Fibroblast of the aortic adventitia (primary cell): ENCODE measurements around the gene ALG3. TPM values are rescaled to one million over a fixed set of nuclear protein-coding genes. Genes with fewer than 3 reads are reported as not detected.
A peak's percentile ranks its signal among the peaks of the same experiment; 100 is the strongest.

Source experiments
- DNase-seq: peaks from one replicate; pipeline ENCODE4 v3.0.0-alpha.2; 2010; ENCODE audit warnings: low read depth
- H3K4me3 ChIP-seq: 2 replicates; pipeline ENCODE4 v1.5.1; 2011; ENCODE audit warnings: low read depth, mild to moderate bottlenecking, control low read depth, low read length, moderate library complexity
- total RNA-seq: library from RNA; depleted of rRNA; stranded (reverse); fragments of >200 nt; gene quantifications from 2 replicates; pipeline ENCODE4 v1.2.3, GENCODE V29; 2012; ENCODE audit warnings: low replicate concordance
- TF ChIP-seq, protein P1 (sequence below): IDR thresholded peaks from 2 replicates; pipeline ENCODE4 v1.5.1; 2011; ENCODE audit warnings: mild to moderate bottlenecking, low read length, control low read depth, inconsistent platforms; ENCODE audit not compliant: insufficient read depth

Gene ALG3
- total RNA-seq, 1 donor: 34.0 TPM

DNA sequence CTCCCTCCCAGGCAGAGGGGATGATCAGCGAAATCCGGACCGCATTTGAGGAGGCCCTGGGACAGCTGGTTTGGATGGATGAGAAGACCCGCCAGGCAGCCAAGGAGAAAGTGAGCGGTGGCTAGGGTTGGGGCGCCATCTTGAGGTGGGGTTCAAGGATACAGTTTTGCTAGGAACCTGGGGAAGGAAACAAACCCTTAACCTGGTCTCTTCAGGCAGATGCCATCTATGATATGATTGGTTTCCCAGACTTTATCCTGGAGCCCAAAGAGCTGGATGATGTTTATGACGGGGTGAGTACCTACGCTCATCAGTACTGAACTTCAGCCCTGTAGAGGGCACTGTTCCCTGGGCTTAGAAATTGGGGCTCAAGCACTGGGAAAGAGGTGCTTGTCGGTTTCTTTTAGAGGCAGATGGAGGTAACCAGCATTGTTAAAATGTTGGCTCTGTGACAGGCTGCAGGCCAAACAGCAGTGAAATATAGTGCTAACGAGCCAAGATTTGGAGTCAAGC lies 40.7 kb upstream of the ALG3 start:
- no peak overlapping the region for H3K4me3 ChIP-seq
- DNase-seq: peak; percentile 60
- TF ChIP-seq, protein P1, sequence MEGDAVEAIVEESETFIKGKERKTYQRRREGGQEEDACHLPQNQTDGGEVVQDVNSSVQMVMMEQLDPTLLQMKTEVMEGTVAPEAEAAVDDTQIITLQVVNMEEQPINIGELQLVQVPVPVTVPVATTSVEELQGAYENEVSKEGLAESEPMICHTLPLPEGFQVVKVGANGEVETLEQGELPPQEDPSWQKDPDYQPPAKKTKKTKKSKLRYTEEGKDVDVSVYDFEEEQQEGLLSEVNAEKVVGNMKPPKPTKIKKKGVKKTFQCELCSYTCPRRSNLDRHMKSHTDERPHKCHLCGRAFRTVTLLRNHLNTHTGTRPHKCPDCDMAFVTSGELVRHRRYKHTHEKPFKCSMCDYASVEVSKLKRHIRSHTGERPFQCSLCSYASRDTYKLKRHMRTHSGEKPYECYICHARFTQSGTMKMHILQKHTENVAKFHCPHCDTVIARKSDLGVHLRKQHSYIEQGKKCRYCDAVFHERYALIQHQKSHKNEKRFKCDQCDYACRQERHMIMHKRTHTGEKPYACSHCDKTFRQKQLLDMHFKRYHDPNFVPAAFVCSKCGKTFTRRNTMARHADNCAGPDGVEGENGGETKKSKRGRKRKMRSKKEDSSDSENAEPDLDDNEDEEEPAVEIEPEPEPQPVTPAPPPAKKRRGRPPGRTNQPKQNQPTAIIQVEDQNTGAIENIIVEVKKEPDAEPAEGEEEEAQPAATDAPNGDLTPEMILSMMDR: peak; percentile 59

DNA sequence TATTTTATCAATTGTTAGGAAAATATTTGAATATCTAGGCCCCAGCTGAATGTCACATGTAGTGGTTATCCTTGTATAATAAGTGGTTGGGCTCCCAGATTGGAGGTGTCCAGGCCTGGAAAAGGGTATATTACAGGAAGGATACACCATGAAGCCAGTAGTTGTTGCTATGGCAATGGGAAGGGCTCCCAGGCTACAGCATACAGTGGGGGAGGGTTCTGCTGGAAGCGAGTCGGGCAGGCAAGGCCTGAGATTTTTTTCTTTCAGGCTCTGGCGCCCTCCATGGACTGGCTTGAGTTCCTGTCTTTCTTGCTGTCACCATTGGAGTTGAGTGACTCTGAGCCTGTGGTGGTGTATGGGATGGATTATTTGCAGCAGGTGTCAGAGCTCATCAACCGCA lies 35.9 kb upstream of the ALG3 start:
- DNase-seq: peak; percentile 80
- H3K4me3 ChIP-seq: no peak overlapping the region
- TF ChIP-seq, protein P1: peak; percentile 52

DNA sequence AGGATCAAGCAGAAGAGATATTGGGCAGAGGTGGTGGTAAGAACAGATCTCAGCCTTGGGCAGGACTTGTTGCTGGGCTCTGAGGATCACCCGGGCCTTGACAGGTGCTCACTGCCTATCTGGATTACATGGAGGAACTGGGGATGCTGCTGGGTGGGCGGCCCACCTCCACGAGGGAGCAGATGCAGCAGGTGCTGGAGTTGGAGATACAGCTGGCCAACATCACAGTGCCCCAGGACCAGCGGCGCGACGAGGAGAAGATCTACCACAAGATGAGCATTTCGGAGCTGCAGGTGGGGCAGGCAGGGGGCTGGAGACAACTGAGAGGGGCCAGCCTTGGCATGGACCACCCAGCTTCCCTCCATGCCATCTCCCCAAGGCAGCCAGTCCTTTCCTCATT lies 34.9 kb upstream of the ALG3 start:
- no peak overlapping the region for H3K4me3 ChIP-seq
- TF ChIP-seq, protein P1: no peak
- no peak for DNase-seq

DNA sequence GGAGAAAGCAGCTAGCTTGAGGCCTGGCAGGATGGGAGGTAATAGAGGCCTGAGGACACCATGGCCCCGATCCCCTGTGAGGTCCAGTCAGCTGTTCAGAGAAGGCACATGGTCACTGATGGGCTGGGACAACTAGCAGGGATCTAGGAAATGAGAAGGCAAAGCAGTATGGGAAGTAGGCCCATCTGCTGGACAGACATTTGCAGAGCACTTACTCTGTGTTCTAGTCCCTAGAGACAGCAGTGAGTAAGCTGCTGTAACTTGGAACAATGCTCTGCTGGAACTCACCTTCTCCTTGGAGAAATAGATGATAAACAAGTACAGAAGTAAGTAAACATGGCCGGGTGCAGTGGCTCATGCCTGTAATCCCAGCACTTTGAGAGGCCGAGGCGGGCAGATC lies 34.2 kb upstream of the ALG3 start:
- H3K4me3 ChIP-seq: no peak overlapping the region
- TF ChIP-seq, protein P1: no peak
- DNase-seq: no peak

DNA sequence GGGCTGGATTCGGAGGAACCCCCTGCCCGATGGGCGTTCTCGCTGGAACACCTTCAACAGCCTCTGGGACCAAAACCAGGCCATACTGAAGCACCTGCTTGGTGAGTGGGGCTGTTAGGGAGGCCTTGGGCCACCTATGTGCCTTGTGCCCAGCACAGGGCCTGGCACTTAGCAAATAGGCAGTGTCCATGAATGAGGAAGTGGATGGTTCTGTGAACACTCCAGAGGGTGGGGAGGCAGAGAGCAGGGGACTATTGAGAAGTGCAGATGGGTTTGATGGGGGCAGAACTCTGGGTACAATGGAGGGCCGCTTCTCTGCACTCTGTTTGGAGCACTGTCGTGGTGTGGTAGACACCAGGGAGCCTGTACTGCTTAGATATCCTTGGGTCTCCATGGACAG lies 28.6 kb upstream of the ALG3 start:
- no peak for DNase-seq
- no peak overlapping the region for H3K4me3 ChIP-seq
- TF ChIP-seq, protein P1: no peak

DNA sequence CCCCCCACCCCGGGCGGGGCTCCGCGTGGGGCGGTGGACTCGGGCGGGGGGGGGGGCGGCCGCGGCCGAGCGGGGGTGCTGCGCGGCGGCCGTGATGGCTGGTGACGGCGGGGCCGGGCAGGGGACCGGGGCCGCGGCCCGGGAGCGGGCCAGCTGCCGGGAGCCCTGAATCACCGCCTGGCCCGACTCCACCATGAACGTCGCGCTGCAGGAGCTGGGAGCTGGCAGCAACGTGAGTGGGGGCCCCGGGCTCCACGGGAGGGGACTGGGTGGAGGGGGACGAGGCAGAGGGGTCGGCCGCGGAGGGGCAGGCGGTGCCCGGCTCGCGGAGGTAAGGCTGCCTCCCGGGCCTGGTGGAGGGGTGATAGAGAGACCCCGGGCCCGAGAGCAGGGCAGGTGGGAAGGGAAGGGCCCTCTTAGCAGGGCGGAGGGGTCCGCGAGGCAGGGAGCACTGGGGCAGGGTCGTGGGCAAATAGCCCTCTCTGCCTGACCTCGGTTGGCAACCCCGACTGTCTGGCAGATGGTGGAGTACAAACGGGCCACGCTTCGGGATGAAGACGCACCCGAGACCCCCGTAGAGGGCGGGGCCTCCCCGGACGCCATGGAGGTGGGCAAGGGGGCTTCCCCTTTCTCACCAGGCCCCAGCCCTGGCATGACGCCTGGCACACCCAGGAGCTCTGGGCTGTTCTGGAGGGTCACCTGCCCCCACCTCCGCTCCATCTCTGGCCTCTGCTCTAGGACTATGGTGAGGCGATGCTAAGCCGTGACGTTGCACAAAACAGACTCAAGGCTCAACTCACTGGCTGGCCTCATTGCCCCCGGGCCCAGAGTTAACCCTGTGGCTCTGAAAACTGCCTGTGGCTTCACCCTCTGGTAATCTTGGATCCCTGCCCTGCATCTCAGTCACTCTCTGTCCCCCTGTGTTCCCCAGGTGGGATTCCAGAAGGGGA lies 27.5 kb upstream of the ALG3 start, which contains the start of gene ECE2:
Gene ECE2, plus strand, starts transcription at position 62 of the 950 bp plus-strand sequence. Its CDS starts 132 bp downstream, at position 194.
- TF ChIP-seq, protein P1: no peak
- no peak for DNase-seq
- peak within 1 kb of the TSS; percentile 22 for H3K4me3 ChIP-seq

DNA sequence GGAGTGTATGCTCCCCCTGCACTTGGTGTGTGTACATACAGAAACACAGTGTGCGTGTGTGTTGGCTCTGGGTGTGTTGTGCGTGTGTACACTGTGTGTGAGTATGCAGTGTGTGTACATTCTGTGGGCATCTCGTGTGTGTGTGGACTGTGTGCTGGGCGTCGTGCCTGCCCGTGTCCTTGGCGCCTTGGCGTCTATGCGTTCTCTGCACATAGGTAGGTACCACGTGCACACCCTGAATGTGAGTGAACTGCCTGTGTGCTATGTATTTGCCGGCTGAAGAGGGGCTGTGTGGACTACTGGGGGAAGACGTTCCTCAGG lies 26.6 kb upstream of the ALG3 start:
- no peak overlapping the region for H3K4me3 ChIP-seq
- DNase-seq: no peak
- TF ChIP-seq, protein P1: no peak
